Skin epidermis (tissue), 12 donors: ENCODE measurements around the gene ATXN1L.
A peak's percentile ranks its signal among the peaks of the same experiment; 100 is the strongest.
"Not testable (repeated sequence)": the region's sequence is repeated elsewhere in the genome, so short reads cannot be mapped to it uniquely, and the experiment has no call there.

Source experiments
- H3K27ac ChIP-seq, 21 experiments: fragments of 200-600 bp; sonication (generic) in 11 of 21; one replicate each; pipeline ENCODE4 v1.5.0; 2020; ENCODE audit warnings: mild to moderate bottlenecking in 3 of 21, inconsistent platforms in 2 of 21, moderate library complexity in 2 of 21
- H3K4me3 ChIP-seq, 7 experiments: fragments of 200-600 bp; sonication (generic) in 2 of 7; one replicate each; pipeline ENCODE4 v1.5.0; 2020; ENCODE audit warnings: inconsistent platforms in 2 of 7, mild to moderate bottlenecking in 2 of 7, moderate library complexity in 1 of 7

Gene ATXN1L, protein sequence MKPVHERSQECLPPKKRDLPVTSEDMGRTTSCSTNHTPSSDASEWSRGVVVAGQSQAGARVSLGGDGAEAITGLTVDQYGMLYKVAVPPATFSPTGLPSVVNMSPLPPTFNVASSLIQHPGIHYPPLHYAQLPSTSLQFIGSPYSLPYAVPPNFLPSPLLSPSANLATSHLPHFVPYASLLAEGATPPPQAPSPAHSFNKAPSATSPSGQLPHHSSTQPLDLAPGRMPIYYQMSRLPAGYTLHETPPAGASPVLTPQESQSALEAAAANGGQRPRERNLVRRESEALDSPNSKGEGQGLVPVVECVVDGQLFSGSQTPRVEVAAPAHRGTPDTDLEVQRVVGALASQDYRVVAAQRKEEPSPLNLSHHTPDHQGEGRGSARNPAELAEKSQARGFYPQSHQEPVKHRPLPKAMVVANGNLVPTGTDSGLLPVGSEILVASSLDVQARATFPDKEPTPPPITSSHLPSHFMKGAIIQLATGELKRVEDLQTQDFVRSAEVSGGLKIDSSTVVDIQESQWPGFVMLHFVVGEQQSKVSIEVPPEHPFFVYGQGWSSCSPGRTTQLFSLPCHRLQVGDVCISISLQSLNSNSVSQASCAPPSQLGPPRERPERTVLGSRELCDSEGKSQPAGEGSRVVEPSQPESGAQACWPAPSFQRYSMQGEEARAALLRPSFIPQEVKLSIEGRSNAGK

DNA sequence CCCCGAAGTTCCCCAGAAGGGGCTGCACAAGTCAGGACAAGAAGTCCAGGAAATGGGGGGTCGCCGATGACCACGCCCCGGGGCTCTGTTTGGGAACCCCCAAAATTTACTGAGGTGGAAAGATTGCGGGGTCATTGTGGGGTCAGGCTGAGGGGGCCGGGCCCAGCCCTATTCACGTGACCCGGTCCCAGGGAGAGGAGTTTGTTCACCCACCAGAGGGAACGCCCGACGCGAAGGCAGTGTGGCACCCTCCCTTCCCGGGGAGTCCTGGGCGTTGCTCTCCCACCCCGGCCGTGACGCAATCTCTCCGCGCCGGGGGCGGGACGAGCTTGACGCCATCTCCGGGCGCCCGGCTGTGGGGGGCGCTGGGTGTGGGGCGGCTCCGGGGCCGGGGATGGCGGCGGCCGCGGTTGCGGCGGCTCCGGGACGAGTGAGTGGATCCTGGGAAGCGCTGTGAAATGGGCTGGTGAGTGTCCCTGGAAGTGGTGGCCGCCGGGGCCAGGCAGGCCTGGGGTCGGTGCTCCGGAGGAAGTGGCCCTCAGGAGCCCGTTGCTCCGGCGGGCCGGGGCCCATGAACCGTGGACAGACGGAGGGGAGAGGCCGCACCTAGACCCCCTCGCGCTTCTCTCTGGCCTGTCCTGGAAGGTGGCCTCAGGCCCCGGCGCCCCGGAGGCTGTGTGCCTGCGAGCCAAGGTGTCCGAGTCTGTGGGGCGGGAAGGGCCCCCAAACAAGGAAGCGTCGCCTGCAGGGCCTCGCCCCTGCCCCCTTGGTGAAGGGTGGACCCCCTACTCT is at the start of gene ATXN1L:
TSS of gene ATXN1L (plus strand) at position 338 of the 792 bp plus-strand sequence. CDS start 3,765 bp downstream, outside the sequence.
- peak within 1 kb of the TSS; percentile 82 to 100 (median 90) for H3K4me3 ChIP-seq
- H3K27ac ChIP-seq: peak within 1 kb of the TSS; percentile 73 to 100 (median 93)

DNA sequence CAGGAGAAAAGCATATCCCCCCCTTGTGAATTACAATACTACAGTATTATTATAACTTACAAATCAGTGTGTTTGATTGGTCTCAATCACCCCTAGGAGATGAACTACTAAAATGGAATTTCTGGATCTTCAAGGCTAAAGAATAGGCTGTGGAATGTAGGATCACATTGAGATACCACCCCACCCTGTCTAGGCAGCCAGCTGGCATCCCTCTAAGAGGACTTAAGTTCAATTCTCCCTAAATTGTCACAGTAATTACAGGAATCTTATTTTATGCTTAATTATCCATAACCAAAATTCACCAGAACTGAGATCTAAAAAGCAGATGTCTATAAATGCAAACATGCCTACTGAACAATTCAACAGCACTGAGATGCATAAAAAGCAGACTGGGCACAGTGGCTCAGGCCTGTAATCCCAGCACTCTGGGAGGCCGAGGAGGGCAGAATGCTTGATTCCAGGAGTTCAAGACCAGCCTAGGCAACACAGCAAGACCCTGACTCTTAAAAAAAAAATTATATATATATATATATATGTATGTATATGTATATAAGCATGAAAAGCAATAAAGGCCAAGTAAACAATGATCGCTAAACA is 49.2 kb upstream of the ATXN1L start:
- no peak overlapping the region for H3K4me3 ChIP-seq
- no peak overlapping the region for H3K27ac ChIP-seq

DNA sequence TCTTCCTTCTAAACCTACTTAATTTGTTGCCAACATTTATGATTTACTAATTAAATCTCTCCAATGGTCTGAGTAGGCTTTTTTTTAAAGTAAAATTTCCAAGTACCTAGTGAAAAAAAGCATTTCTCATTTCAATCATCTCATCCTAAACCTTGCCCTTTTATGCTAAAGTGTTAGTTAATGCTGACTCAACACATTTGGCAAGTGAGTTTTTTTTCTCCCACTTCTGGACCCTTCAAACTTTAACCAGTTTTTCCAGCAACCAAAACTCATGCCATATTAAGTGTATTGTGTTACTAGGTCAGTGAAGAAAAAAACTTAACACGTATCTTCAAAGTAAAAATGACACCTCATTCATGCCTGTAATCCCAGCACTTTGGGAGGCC is 42.5 kb upstream of the ATXN1L start:
- Histone ChIP-seq H3K27ac (no peak overlapping the region), H3K4me3 (no peak overlapping the region)

DNA sequence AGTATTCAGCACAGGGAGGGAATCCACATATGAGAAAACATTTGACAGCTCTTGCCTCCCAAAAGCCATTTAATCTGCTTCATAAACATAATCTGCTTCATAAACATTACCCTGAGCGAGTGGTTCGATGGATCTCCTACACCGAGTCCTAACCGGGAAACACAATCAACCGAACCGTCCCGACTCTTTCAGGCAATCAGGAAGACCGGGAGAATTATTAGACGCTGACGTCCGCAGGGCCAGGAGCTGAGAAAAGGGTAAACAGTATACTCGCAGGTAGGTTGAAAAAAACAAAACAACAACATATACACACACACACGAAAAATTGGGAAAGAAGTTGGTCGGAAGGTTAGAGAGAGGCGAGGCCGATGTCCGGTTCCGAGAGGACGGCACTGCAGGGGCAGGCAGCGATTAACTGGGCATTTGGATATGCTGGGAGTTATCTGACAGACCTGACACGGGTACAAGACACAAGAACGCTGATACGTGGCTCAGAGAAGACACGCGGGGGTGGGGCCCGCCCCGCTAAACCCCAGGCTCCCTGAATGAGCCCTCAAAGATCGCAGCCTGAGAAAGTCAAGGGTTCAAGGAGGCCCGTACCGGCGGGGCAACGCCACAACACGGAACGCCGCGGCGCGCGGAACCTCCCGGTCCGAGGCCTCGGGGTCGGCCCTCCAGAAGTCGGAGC is 37.7 kb upstream of the ATXN1L start:
- Histone ChIP-seq H3K4me3 (peak overlapping the region; percentile 80 to 100 (median 91)), H3K27ac (peak overlapping the region; percentile 89 to 100 (median 99))

DNA sequence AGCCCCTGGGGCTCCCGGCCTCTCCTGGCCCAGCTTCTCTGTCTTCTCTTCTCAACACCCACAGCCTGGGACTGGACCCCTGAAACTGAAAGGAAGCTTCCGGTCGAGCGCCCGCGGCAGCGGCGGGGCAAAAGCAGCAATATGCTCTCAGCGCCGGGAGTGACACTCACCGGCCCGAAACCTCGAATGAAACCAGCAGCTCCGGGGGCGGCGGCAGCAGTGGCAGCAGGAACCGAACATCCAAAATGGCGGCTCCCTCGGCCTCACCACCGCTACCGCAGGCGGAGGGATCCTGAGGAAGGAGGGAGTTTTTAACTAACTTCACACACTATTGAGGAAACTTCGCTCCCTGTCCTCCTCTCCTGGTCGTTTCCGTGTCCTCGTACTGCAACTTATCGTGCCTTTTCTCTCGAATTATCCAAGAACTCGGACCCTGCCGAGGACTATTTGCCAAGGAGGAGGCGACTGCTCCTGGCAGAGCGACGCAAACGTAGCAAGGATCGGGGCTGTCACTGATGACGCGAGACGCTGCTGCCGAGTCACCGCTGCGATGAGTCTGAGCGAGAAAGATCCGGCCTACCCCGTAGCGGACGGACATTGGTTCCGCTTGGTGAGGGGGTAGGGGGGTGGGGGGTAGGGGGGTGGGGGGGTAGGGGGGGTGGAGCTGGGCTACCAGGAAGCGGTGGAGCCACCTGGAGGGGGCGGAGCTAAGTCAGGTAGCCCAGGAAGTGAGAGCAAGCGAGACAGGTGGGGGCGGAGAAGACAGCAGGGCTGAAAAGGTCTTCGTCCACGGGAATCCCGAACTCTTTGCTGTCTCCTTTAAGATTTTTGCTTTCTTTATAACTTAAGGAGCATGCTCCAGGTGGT is 37.0 kb upstream of the ATXN1L start, which contains the start of gene AP1G1:
TSS of gene AP1G1 (minus strand) at position 242 of the 867 bp plus-strand sequence. CDS start 19,355 bp downstream, outside the sequence.
- peak within 1 kb of the TSS; percentile 89 to 100 (median 99) for H3K27ac ChIP-seq
- peak within 1 kb of the TSS; percentile 80 to 100 (median 91) for H3K4me3 ChIP-seq

DNA sequence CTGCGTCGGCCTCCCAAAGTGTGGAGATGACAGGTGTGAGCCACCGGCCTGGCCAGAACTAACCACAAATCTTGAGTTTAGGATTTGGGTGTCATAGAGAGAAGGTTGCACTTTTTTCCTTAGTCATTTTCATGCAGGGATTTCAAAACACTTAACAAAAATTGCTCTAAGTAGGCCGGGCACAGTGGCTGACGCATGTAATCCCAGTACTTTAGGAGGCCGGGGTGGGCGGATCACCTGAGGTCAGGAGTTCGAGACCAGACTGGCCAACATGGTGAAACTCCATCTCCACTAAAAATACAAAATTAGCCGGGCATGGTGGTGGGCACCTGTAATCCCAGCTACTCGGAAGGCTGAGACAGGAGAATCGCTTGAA is 35.6 kb upstream of the ATXN1L start:
- H3K27ac ChIP-seq: peak overlapping the region in 13 of 21 experiments; percentile 28 to 100 (median 99)
- H3K4me3 ChIP-seq: not testable (repeated sequence)

DNA sequence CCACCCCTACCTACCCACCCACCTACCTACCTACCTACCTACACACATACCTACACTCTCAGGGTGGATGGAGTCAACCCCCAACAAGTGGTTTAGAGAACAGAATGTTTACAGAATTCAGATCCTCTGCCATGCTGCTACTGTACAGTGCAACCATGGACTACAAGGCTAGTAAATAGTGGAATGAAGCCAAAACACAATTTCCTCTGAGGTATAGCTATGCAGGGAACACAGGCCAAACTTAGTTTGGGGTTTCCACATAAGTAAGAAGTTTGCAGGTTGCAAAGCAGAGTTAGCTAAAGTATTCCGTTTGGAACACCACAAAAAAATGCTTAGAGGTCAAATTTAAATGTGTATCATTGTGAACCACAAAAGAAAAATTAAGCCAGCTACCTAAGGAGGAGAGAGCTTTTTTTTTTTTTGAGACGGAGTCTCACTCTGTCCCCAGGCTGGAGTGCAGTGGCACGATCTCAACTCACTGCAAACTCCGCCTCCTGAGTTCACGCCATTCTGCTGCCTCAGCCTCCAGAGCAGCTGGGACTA is 34.4 kb upstream of the ATXN1L start:
- Histone ChIP-seq H3K4me3 (no peak overlapping the region), H3K27ac (no peak overlapping the region)

DNA sequence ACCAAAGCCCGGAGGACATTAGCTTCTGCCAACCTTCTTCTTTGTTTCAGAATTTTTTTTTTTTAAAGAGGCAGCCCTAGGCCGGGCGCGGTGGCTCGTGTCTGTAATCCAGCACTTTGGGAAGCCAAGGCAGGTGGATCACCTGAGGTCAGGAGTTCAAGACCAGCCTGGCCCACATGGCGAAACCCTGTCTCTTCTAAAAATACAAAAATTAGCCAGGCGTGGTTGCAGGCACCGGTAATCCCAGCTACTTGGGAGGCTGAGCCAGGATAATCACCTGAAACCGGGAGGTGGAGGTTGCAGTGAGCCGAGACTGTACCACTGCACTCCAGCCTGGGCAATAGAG is 28.6 kb upstream of the ATXN1L start:
- H3K4me3 ChIP-seq: not testable (repeated sequence)
- peak overlapping the region in 17 of 21 experiments; percentile 23 to 83 (median 62) for H3K27ac ChIP-seq

DNA sequence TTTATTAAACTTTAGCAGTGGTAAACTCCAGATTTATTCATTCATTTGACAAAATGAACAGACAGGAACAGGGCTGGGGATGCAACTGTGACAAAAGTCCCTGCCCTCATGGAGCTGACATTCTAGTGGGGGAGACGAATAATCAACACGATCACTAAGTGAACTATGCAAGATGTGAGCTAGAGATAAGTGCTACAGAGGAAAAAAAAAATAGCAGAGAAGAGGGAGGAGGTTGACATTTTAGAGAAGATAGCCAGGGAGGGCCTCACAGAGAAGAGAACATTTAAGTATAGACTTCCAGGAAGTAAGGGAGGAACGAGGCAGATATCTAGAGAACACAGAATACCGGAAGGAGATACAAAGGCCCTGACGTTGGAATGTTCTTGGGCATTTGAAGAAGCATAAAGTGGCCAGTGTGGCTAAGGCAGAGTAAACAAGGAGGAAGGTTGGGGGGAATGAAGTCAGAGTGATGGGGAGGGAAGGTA is 19.2 kb upstream of the ATXN1L start:
- no peak overlapping the region for H3K4me3 ChIP-seq

DNA sequence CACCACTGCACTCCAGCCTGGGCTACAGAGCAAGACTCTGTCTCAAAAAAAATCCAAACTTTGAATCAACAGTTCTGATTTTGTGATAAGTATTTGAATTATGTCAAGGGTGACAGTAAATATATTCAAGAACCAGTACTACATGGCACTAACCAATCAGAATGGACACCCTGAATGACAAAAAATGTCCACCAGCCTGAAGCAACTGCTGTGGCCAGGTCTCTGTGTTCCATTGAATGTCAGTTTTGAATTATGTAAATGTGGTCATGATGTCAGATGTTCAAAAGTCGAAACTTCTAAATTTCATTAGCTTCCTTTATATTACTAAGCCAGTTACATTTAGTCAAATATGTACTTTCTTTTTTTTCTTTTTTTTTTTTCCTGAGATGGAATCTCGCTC is 15.4 kb upstream of the ATXN1L start:
- Histone ChIP-seq H3K4me3 (no peak overlapping the region), H3K27ac (no peak overlapping the region)

More for the DNA sequence above, 19.2 kb upstream of the ATXN1L start:
- no peak overlapping the region for H3K27ac ChIP-seq

DNA sequence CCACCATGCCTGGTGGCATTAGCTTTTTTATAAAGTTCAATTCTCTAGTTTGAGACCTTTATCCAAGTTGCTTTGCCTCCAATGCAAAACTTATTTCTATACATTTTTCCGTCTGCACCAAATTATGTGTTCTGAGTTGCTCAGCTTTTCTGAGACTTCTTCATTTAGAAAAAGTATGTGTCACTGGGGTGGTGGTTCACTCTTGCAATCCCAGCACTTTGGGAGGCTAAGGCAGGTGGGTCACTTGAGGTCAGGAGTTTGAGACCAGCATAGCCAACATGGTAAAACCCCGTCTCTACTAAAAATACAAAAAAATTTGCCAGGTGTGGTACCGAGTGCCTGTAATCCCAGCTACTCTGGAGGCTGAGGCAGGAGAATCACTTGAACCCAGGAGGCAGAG is 14.1 kb upstream of the ATXN1L start:
- H3K27ac ChIP-seq: not testable (repeated sequence)

DNA sequence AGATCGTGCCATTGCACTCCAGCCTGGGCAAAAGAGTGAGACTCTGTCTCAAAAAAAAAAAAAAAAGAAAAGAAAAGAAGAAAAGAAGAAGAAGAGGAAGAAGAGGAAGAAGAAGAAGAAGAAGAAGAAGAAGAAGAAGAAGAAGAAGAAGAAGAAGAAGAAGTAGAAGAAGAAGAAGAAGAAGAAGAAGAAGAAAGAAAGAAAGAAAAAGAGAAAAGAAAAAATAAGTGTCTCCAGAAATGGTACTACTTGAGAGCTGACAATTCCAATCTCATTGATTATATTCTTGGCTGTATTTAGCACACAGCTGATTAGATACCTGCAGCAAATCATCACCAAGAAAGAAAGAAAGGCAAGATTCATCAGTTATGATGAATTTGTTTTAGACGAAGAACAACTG is 13.7 kb upstream of the ATXN1L start:
- not testable (repeated sequence) for H3K27ac ChIP-seq, H3K4me3 ChIP-seq

More for the DNA sequence above, 14.1 kb upstream of the ATXN1L start:
- not testable (repeated sequence) for H3K4me3 ChIP-seq

DNA sequence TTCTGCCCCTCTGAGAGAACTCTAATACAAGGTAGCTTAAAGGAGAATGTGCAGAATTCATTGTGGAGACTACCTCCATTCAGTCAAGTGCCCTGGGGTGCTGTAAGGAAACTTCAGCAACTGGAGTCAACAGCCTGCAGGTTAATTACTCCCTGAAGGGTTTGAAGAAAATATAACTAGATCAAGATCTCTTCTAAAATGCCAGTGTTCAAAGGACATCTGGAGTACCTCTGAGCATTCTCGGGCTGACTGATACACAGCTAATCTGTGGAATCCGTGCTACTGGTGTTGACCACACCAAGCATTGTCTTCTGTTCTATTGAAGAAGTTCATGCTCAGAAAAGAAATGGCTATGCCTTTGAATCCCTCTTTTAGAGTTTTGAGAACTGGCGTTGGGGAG is 11.5 kb upstream of the ATXN1L start:
- Histone ChIP-seq H3K4me3 (no peak overlapping the region), H3K27ac (no peak overlapping the region)

DNA sequence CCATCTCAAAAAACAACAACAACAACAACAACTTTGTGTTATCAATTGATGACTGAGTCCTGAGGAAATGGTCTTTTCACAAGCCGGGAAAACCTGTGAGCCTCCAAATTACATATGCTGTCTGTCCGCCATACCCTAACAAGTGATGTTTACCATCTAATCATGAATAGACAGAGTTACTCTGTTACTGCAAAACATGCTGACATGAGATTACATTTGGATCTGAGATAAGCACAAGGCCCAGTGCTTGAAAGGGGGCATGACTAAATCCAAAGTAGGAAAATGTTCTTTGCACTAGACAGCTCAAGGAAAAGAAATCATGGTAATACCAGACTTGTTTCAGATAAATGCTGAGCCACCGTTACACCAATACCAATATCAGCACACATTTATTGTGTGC is 8.6 kb upstream of the ATXN1L start:
- no peak overlapping the region for H3K4me3 ChIP-seq
- no peak overlapping the region for H3K27ac ChIP-seq

DNA sequence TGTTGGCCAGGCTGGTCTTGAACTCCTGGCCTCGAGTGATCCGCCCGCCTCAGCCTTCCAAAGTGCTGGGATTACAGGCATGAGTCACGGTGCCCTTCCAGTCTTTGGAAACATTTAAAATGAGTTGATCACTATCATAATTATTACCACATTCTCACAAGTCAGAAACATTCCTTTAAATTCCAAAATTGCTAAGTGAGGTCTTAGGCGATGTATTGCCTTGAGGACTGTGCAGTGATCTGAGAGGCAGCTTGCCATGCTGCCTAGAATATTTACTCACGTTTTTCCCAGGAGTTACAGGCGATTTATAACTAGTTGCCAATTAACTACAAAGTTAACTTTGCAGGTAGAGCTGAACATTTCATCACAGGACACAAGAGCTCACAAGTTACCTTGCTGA is 5.7 kb upstream of the ATXN1L start:
- Histone ChIP-seq H3K27ac (no peak overlapping the region), H3K4me3 (no peak overlapping the region)

DNA sequence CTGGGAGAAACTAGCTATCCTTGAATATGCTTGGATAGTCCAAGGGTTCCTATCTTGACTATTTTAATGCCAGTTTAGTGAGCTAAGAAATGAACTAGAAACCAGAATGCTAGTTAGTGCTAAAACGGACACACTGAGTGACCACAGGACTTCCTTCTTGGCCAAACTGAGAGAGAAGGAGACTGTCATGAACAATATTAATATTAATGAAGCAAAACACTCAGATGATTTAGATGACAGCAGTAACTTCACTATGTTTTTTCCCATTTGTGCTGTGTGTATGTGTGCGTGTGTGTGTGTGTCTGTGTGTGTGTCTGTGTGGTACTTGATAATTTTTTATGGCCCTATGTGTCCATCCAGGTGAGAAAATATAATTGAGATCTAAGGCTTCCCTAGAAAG is 2.2 kb upstream of the ATXN1L start:
- Histone ChIP-seq H3K4me3 (no peak overlapping the region), H3K27ac (peak overlapping the region in 1 of 21 experiments; percentile 4)

DNA sequence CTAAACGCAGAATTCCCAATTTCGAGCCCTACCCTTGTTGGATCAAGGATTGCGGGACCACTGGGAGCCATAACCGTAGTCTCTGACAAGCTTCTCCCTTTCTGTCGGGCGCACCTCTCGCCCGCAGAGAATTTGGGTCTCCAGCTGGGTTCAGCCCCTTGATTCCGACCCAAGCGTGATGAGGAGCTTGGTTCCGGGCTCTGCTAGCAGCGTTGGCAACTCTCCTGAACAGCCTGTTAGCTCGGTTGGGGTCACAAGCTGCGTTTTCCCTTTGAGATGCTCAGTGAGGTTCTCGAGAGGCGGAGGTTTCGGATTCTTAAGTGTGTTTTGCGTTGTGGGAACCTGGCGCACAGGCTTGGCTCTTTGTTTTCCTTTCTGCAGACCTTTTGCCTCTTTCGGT is 655 bp downstream of the ATXN1L start:
- Histone ChIP-seq H3K27ac (peak overlapping the region; percentile 73 to 100 (median 93)), H3K4me3 (peak overlapping the region; percentile 82 to 100 (median 90))

DNA sequence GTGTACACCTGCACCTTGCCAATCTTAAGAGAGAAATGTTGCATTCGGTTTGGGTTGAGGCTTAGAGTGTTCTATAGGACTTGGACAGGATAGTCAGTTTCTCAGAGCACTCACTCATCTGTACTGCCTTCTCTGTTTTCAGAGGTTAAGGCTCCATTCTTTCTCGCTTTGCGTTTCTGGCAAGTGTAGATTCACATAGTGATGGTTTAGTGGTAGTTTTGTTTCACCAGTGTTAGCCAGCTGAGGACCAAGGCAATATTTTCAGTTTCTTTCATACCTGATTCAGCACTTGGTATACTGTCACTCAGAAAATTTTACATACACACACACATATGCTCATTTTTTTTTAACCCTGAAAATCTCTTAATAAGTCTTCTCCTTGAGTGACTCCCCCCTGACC is 1.3 kb downstream of the ATXN1L start:
- peak overlapping the region in 4 of 7 experiments; percentile 89 to 95 (median 90) for H3K4me3 ChIP-seq
- H3K27ac ChIP-seq: peak overlapping the region in 5 of 21 experiments; percentile 93 to 100 (median 96)
